HG02759 (cell line): ENCODE measurements around the gene S100A12.
"Not testable (repeated sequence)": the region's sequence is repeated elsewhere in the genome, so short reads cannot be mapped to it uniquely, and the experiment has no call there.

Experiments
- ATAC-seq: cut with Tn5 transposase; IDR thresholded peaks from one replicate; pipeline ENCODE4 v1.9.1; 2021; ENCODE audit warnings: mild to moderate bottlenecking, moderate library complexity; ENCODE audit not compliant: unreplicated experiment

Gene S100A12

GRCh38 chr1:153354515-153355193 lies 20.8 kb downstream of the S100A12 start:
- no peak for ATAC-seq

GRCh38 chr1:153353226-153353947 lies 22.0 kb downstream of the S100A12 start:
- ATAC-seq = no peak

GRCh38 chr1:153352523-153352922 lies 22.9 kb downstream of the S100A12 start:
- ATAC-seq = no peak

- no peak for ATAC-seq
Measured at GRCh38 chr1:153350321-153350957, 25.0 kb downstream of the S100A12 start.

- ATAC-seq = no peak
Measured at GRCh38 chr1:153349363-153350320, 25.8 kb downstream of the S100A12 start.

GRCh38 chr1:153348511-153349362 lies 26.7 kb downstream of the S100A12 start, which contains the start of gene PGLYRP4:
Gene PGLYRP4, minus strand, starts transcription at chr1:153348841. Its CDS starts 909 bp downstream, at chr1:153347932.
- ATAC-seq = no peak

GRCh38 chr1:153347856-153348255 lies 27.6 kb downstream of the S100A12 start:
- no peak for ATAC-seq

- ATAC-seq = not testable (repeated sequence)
Measured at GRCh38 chr1:153347049-153347448, 28.4 kb downstream of the S100A12 start.

- ATAC-seq = no peak
Measured at GRCh38 chr1:153346077-153346723, 29.2 kb downstream of the S100A12 start.

- no peak for ATAC-seq
Measured at GRCh38 chr1:153345187-153346076, 30.0 kb downstream of the S100A12 start.

GRCh38 chr1:153344718-153345025 lies 30.7 kb downstream of the S100A12 start:
- ATAC-seq = no peak

- ATAC-seq = no peak
Measured at GRCh38 chr1:153343811-153344717, 31.4 kb downstream of the S100A12 start.

GRCh38 chr1:153343040-153343681 lies 32.3 kb downstream of the S100A12 start:
- ATAC-seq = no peak

- ATAC-seq = no peak
Measured at GRCh38 chr1:153342178-153342577, 33.2 kb downstream of the S100A12 start.

GRCh38 chr1:153341431-153341934 lies 33.9 kb downstream of the S100A12 start:
- no peak for ATAC-seq

GRCh38 chr1:153340356-153340755 lies 35.1 kb downstream of the S100A12 start:
- ATAC-seq = no peak

GRCh38 chr1:153339802-153340201 lies 35.6 kb downstream of the S100A12 start:
- ATAC-seq = no peak
